Neural cell (in vitro differentiated cells): ENCODE measurements around the gene OVCA2. TPM values are rescaled to one million over a fixed set of nuclear protein-coding genes. Genes with fewer than 3 reads are reported as not detected.
A peak's percentile ranks its signal among the peaks of the same experiment; 100 is the strongest.

Source experiments
- H2AFZ ChIP-seq: fragments of 200-600, 300-800 bp; sonication (generic), shearing (Covaris generic); 2 replicates; pipeline ENCODE4 v1.6.0; 2014; ENCODE audit warnings: low read depth, mild to moderate bottlenecking, antibody characterized with exemption, low read length, moderate library complexity
- H3F3A ChIP-seq: fragments of 200-600 bp; shearing (Covaris generic); 2 replicates; pipeline ENCODE4 v1.6.1; 2016; ENCODE audit warnings: mild to moderate bottlenecking, moderate library complexity, mixed read lengths, antibody characterized with exemption, low read length; ENCODE audit not compliant: insufficient read depth, poor library complexity, severe bottlenecking
- H3K27ac ChIP-seq: fragments of 200-600, 300-800 bp; sonication (generic), shearing (Covaris generic); 2 replicates; pipeline ENCODE4 v1.5.1; 2014; ENCODE audit warnings: mild to moderate bottlenecking, low read length, moderate library complexity
- H3K27me3 ChIP-seq: fragments of 300-800, 200-600 bp; sonication (generic), shearing (Covaris generic); 2 replicates; pipeline ENCODE4 v1.6.0; 2014; ENCODE audit warnings: mild to moderate bottlenecking, low read depth, low read length, moderate library complexity; ENCODE audit not compliant: insufficient read depth
- H3K36me3 ChIP-seq: fragments of 300-800, 200-600 bp; sonication (generic), shearing (Covaris generic); 2 replicates; pipeline ENCODE4 v1.5.1; 2014; ENCODE audit warnings: mild to moderate bottlenecking, antibody characterized with exemption, low read length, moderate library complexity; ENCODE audit not compliant: insufficient read depth
- H3K4me2 ChIP-seq: fragments of 300-800, 200-600 bp; sonication (generic), shearing (Covaris generic); 2 replicates; pipeline ENCODE4 v1.6.0; 2014; ENCODE audit warnings: mild to moderate bottlenecking, low read length
- H3K4me3 ChIP-seq: fragments of 300-800, 200-600 bp; sonication (generic), shearing (Covaris generic); 2 replicates; pipeline ENCODE4 v1.5.1; 2014; ENCODE audit warnings: mild to moderate bottlenecking, low read length, moderate library complexity
- H3K79me2 ChIP-seq: fragments of 200-600 bp; shearing (Covaris generic); replicated peaks from 2 replicates; pipeline ENCODE4 v1.6.0; 2014; ENCODE audit warnings: mild to moderate bottlenecking, low read length, moderate library complexity; ENCODE audit not compliant: insufficient read depth
- H3K9ac ChIP-seq: fragments of 300-800, 200-600 bp; sonication (generic), shearing (Covaris generic); 2 replicates; pipeline ENCODE4 v1.6.1; 2016; ENCODE audit warnings: mild to moderate bottlenecking, low read length, mixed read lengths
- H3K9me2 ChIP-seq: fragments of 200-600 bp; shearing (Covaris generic); 2 replicates; pipeline ENCODE4 v1.6.1; 2016; ENCODE audit warnings: mild to moderate bottlenecking, low read length, mixed read lengths; ENCODE audit not compliant: insufficient read depth
- H3K9me3 ChIP-seq: fragments of 200-600, 300-800 bp; sonication (generic), shearing (Covaris generic); 2 replicates; pipeline ENCODE4 v1.6.1; 2016; ENCODE audit warnings: mild to moderate bottlenecking, mixed run types, low read length, moderate library complexity, mixed read lengths
- H4K20me1 ChIP-seq: fragments of 200-600 bp; shearing (Covaris generic); 2 replicates; pipeline ENCODE4 v1.6.1; 2016; ENCODE audit warnings: mild to moderate bottlenecking, mixed run types; ENCODE audit not compliant: insufficient read depth
- CTCF ChIP-seq: fragments of 450-650 bp; IDR thresholded peaks from 2 replicates; pipeline ENCODE4 v1.5.1; 2014; ENCODE audit warnings: antibody characterized with exemption, mild to moderate bottlenecking, moderate library complexity; ENCODE audit not compliant: poor library complexity, severe bottlenecking
- EP300 ChIP-seq: fragments of 450-650 bp; conservative IDR thresholded peaks from 2 replicates; pipeline ENCODE4 v1.6.1; 2014; ENCODE audit warnings: antibody characterized with exemption, mild to moderate bottlenecking, moderate library complexity; ENCODE audit not compliant: poor library complexity, severe bottlenecking
- EZH2 ChIP-seq: fragments of 200-600, 300-800 bp; shearing (Covaris generic), sonication (generic); IDR thresholded peaks from 2 replicates; pipeline ENCODE4 v1.6.1; 2014; ENCODE audit warnings: antibody characterized with exemption, low read length, borderline replicate concordance, mild to moderate bottlenecking; ENCODE audit not compliant: insufficient read depth, poor library complexity, severe bottlenecking
- MXI1 ChIP-seq: fragments of 450-650 bp; conservative IDR thresholded peaks from 2 replicates; pipeline ENCODE4 v1.6.1; 2014; ENCODE audit warnings: antibody characterized with exemption, mild to moderate bottlenecking; ENCODE audit not compliant: poor library complexity, severe bottlenecking
- POLR2AphosphoS5 ChIP-seq: IDR thresholded peaks from 2 replicates; pipeline ENCODE4 v1.6.1; 2012
- RAD21 ChIP-seq: fragments of 450-650 bp; conservative IDR thresholded peaks from 2 replicates; pipeline ENCODE4 v1.6.1; 2014; ENCODE audit warnings: antibody characterized with exemption, mild to moderate bottlenecking, moderate library complexity
- REST ChIP-seq: IDR thresholded peaks from 2 replicates; pipeline ENCODE4 v1.6.1; 2012; ENCODE audit warnings: borderline replicate concordance
- SMC3 ChIP-seq: fragments of 450-650 bp; conservative IDR thresholded peaks from 2 replicates; pipeline ENCODE4 v1.6.1; 2014; ENCODE audit warnings: antibody characterized with exemption, mild to moderate bottlenecking, moderate library complexity; ENCODE audit not compliant: poor library complexity
- TAF1 ChIP-seq: IDR thresholded peaks from 2 replicates; pipeline ENCODE4 v1.6.1; 2012; ENCODE audit warnings: low read depth
- polyA plus RNA-seq: library from polyadenylated mRNA; depleted of rRNA; stranded (reverse); fragments of >200 nt; gene quantifications from 2 replicates; pipeline ENCODE4 v1.2.3, GENCODE V29; 2014

OVCA2 gene
- polyA plus RNA-seq, 1 donor from 2014 or later, result 54.4 TPM

GRCh38 chr17:2047590-2047989 lies 5.8 kb downstream of the OVCA2 start:
- Histone ChIP-seq H4K20me1 (no peaks in the 10 kb centered on the region), H3K9me2 (no peaks in the 10 kb centered on the region), H3F3A (peaks cover 2% of the 10 kb centered on the region), H2AFZ (no peak overlapping the region), H3K79me2 (peaks cover 3% of the 10 kb centered on the region), H3K27me3 (peaks cover 17% of the 10 kb centered on the region), H3K36me3 (no peaks in the 10 kb centered on the region), H3K9ac (no peak overlapping the region), H3K4me2 (no peak overlapping the region), H3K4me3 (no peak overlapping the region), H3K27ac (no peak overlapping the region), H3K9me3 (no peaks in the 10 kb centered on the region)
- no peak for TF ChIP-seq REST
- TF ChIP-seq EP300, result no peak
- TF ChIP-seq SMC3, result no peak
- TF ChIP-seq RAD21, result no peak
- TF ChIP-seq POLR2AphosphoS5, result no peak
- no peak for TF ChIP-seq CTCF
- no peak for TF ChIP-seq MXI1
- no peak for TF ChIP-seq EZH2
- TF ChIP-seq TAF1, result no peak

- no peaks in the 10 kb centered on the region for H3K36me3 ChIP-seq
These were observed 7.0 kb downstream of the OVCA2 start for GRCh38 chr17:2048805-2049204.

More at GRCh38 chr17:2048805-2049204, 7.0 kb downstream of the OVCA2 start:
- no peak overlapping the region for H3K27ac ChIP-seq
- no peaks in the 10 kb centered on the region for H3F3A ChIP-seq
- peak overlapping the region; percentile 85 for H3K4me3 ChIP-seq
- H3K9me3 ChIP-seq, result no peaks in the 10 kb centered on the region
- peak overlapping the region; percentile 100 for H3K4me2 ChIP-seq
- no peak overlapping the region for H2AFZ ChIP-seq
- peaks cover 3% of the 10 kb centered on the region for H3K79me2 ChIP-seq
- H3K9ac ChIP-seq, result peak overlapping the region; percentile 71
- peaks cover 24% of the 10 kb centered on the region for H3K27me3 ChIP-seq
- no peaks in the 10 kb centered on the region for H3K9me2 ChIP-seq
- no peak for TF ChIP-seq MXI1
- no peak for TF ChIP-seq RAD21
- TF ChIP-seq SMC3, result no peak
- TF ChIP-seq REST, result no peak
- TF ChIP-seq POLR2AphosphoS5, result no peak
- no peak for TF ChIP-seq EZH2
- no peak for TF ChIP-seq TAF1
- TF ChIP-seq EP300, result no peak
- no peak for TF ChIP-seq CTCF
- H4K20me1 ChIP-seq, result no peaks in the 10 kb centered on the region
